GM19467 (cell line): ENCODE data around the gene CYP39A1.
"Not testable (repeated sequence)": the region's sequence is repeated elsewhere in the genome, so short reads cannot be mapped to it uniquely, and the experiment has no call there.

Experiments
- ATAC-seq: cut with Tn5 transposase; IDR thresholded peaks from one replicate; pipeline ENCODE4 v1.9.1; 2021; ENCODE audit warnings: mild to moderate bottlenecking, moderate library complexity; ENCODE audit not compliant: unreplicated experiment

CYP39A1 gene

DNA sequence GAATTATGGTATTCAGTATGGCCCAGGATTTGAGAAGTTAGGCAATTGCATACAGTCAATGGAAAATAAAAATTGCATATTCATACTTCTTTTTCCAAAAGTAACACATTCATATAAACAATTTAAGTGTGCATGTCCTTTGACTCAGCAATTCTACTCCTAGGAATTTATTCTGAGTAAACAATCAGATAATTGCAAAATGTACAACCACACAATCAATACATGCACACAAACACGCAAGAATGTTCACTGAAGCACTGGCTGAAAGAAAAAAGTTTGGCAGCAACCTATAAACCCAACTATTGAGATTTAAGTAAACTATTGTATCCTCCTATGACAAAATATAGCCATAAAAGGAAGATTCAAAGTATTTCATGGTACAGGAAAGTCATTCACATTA lies 1.6 kb downstream of the CYP39A1 start:
- ATAC-seq, result no peak

- ATAC-seq, result no peak
These were observed 3.6 kb downstream of the CYP39A1 start for GRCh38 chr6:46648869-46649492.

DNA sequence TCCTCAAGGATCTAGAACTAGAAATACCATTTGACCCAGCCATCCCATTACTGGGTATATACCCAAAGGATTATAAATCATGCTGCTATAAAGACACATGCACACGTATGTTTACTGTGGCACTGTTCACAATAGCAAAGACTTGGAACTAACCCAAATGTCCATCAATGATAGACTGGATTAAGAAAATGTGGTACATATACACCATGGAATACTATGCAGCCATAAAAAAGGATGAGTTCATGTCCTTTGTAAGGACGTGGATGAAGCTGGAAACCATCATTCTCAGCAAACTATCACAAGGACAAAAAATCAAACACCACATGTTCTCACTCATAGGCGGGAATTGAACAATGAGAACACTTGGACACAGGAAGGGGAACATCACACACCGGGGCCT lies 4.5 kb downstream of the CYP39A1 start:
- not testable (repeated sequence) for ATAC-seq

- ATAC-seq, result no peak
These were observed 7.4 kb downstream of the CYP39A1 start for GRCh38 chr6:46645265-46645664.

DNA sequence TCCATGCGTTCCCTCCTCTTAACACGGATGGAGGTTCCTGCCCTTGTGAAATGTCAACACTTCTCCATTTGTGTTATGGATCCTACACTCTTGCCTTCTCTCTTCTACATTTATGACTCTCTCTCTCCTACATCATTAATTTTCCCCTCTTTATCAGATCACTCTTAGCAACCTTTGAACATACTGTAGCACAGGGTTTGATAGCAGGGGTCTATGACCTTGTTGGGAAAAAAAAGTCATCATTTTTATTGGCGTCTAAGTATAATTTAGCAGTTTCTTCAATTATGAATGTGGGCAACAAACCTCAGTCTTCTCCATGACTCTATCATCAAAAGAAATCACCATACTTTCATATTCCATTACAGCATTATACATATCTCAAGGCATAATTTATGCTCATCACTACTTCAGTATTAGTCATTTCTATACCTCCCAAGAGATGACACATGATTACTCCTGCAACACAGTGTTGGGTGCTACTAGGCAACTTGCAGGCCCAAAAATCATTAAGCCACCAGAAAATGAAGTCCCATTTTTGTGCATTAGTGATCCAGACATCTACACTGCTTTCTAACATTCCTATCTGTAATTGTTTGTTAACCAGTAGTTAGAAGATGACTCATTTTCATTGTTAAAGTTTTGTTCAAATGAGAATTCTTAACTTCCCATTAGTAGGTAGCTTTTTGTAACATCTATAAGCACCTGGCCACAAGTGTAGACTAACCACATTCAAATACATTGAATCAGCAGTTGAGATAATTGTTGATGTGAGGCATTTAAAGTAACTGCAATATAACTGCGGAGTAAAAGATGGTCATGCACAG lies 9.5 kb downstream of the CYP39A1 start:
- ATAC-seq, result no peak

GRCh38 chr6:46638650-46639049 lies 14.0 kb downstream of the CYP39A1 start:
- no peak for ATAC-seq

GRCh38 chr6:46637933-46638332 lies 14.7 kb downstream of the CYP39A1 start:
- no peak for ATAC-seq

DNA sequence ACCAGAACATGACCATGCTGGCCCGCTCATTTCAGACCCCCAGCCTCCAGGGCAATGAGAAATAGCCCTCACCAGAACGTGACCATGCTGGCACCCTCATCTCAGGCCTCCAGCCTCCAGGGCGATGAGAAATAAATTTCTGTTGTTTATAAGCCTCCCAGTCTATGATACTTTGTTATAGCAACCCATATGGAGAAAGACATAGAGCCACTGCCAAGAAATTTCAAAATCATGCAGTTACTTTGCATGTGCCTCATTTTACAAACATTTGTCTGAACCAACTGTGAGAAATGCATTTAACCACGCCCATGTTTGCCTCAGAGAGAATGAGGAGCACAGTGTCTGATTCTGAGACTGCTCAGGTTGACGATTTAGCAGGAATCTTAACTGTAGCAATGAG lies 15.5 kb downstream of the CYP39A1 start:
- no peak for ATAC-seq

GRCh38 chr6:46635462-46635861 lies 17.2 kb downstream of the CYP39A1 start:
- no peak for ATAC-seq

DNA sequence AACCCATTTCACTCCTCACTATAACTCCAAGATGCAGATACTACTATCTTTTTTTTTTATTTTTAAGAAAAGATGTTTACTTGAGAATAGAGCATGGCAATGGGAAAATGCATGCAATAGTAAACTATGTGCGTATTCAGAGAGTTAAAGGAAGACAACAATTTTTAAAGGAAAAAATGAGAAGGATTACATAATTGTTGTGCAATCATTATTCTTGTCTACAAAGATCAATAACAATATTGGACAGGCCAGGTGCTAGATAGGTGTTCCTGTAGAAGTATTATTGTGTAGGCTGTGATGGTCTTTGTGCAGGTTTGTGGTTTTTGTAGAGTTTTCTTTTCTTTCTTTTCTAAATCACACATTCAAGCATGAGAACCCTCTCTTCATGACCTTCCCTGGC lies 20.6 kb downstream of the CYP39A1 start:
- no peak for ATAC-seq

DNA sequence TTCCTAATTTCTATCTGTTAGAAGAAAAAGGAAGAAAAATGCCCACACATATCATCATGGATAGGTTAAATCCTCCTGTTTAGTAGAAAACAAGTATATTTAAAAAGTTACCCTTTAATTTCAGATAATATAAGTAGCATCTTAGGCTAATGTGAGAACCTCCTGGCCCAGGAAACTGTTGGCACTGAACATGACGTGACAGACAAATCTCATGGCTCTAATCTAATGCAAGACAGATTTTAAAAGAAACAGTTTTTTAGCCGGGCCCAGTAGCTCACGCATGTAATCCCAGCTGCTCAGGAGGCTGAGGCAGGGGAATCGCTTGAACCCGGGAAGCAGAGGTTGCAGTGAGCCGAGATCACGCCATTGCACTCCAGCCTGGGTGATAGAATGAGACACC lies 22.9 kb downstream of the CYP39A1 start:
- ATAC-seq, result no peak

GRCh38 chr6:46628976-46629375 lies 23.6 kb downstream of the CYP39A1 start:
- ATAC-seq, result no peak

- no peak for ATAC-seq
These were observed 24.1 kb downstream of the CYP39A1 start for GRCh38 chr6:46628498-46628897.

DNA sequence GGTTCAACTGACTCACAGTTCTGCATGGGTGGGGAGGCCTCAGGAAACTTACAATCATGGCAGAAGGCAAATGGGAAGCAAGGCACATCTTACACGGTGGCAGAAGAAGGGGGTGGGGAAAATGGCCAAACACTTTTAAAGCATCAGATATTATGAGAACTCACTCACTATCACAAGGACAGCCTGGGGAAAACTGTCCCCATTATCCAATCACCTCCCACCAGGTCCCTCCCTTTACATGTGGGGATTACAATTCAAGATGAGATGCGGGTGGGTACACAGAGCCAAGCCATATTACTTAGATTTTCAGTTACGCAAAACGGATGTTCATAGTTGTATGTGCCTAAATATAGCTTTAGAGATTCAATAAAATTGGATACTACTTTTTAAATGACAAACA lies 25.6 kb downstream of the CYP39A1 start:
- ATAC-seq, result no peak

GRCh38 chr6:46626228-46626909 lies 26.2 kb downstream of the CYP39A1 start:
- ATAC-seq, result peak; percentile 75

DNA sequence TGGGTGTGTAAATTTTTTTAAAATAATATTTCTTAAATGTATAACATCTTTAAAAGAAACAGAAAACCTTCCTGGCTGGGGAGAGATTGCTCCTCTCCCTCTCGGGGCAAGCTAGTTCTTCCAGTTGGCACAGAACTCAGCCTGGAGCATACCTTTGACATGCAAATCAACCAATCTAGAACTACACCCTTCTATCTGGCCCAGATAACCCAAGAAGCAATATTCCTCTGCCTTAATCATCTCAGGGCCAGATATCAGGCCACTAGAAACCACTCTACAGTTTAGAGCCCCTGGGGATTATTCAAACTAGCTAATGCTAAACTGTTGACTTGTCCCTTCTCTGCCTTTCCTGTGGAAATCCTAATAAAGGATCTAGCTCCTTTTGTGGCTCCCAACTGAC lies 33.9 kb downstream of the CYP39A1 start:
- no peak for ATAC-seq

DNA sequence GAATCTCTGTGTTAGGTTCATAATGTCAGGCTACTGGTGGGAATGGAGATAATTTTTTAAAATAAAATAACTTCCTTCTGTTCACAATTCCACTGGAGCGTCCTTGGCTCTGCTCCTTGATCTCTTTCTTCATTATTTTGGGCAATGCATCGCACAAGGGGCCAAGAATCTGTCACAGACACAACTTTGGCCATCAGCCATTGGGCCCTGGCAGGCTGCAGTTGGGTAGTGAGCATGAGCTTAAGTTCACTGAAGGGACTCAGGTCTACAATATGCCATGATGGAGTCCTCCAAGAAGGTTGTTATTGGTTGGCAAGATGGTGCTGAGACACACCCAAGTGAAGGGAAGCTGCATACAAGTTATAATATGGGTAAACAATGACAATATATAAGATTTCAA lies 40.0 kb downstream of the CYP39A1 start:
- no peak for ATAC-seq

- no peak for ATAC-seq
These were observed 41.6 kb downstream of the CYP39A1 start for GRCh38 chr6:46610862-46611553.

DNA sequence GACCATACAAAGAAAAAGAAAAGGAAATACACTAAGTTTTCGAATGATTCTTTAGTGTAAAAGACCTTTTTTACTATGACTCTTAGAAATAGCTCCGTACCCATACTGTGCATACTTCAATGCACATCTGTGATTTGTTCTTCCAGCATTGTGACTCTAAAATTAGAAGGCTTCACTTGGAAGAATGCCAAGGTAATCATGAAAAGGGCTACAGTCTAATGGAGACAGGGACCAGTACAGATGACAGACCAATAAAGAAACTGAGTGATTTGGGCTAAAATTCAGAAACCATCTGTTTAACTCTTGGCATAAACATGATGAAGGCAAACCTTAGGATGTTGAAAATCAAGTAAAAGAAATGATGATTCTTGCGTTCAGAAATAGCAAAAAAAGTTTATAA lies 46.3 kb downstream of the CYP39A1 start:
- no peak for ATAC-seq

GRCh38 chr6:46605091-46605797 lies 47.4 kb downstream of the CYP39A1 start:
- ATAC-seq, result no peak

GRCh38 chr6:46598215-46598614 lies 54.4 kb downstream of the CYP39A1 start:
- no peak for ATAC-seq
